Activated effector memory CD4-positive, alpha-beta T cell treated with Interleukin-2 at 50 U/mL for 16 hours (primary cell): ENCODE data around the gene NEK1.

Experiments
- DNase-seq: peaks from one replicate; pipeline ENCODE4 v3.0.0-alpha.2; 2020

NEK1 gene

GRCh38 chr4:169611991-169612870 lies at the start of gene NEK1:
TSS of gene NEK1 (minus strand) at chr4:169612583. CDS start at chr4:169602630, 9,953 bp downstream.
- DNase-seq, result peak; percentile 77

GRCh38 chr4:169661761-169662160 lies 49.4 kb upstream of the NEK1 start:
- DNase-seq, result no peak

GRCh38 chr4:169660929-169661328 lies 48.5 kb upstream of the NEK1 start:
- DNase-seq, result no peak

GRCh38 chr4:169659716-169660670 lies 47.6 kb upstream of the NEK1 start:
- peak; percentile 31 for DNase-seq

- DNase-seq, result no peak
These were observed 46.8 kb upstream of the NEK1 start for GRCh38 chr4:169658975-169659715.

GRCh38 chr4:169658196-169658595 lies 45.8 kb upstream of the NEK1 start:
- DNase-seq, result no peak

- DNase-seq, result no peak
These were observed 45.2 kb upstream of the NEK1 start for GRCh38 chr4:169657470-169658107.

- no peak for DNase-seq
These were observed 43.0 kb upstream of the NEK1 start for GRCh38 chr4:169655401-169655800.

GRCh38 chr4:169652535-169652934 lies 40.2 kb upstream of the NEK1 start:
- DNase-seq, result no peak

- no peak for DNase-seq
These were observed 38.0 kb upstream of the NEK1 start for GRCh38 chr4:169650227-169650936.

GRCh38 chr4:169649545-169650226 lies 37.3 kb upstream of the NEK1 start:
- DNase-seq, result no peak

GRCh38 chr4:169645627-169646026 lies 33.2 kb upstream of the NEK1 start:
- no peak for DNase-seq

- DNase-seq, result no peak
These were observed 32.4 kb upstream of the NEK1 start for GRCh38 chr4:169644802-169645201.

GRCh38 chr4:169640261-169640870 lies 28.0 kb upstream of the NEK1 start:
- DNase-seq, result no peak

GRCh38 chr4:169634975-169635374 lies 22.6 kb upstream of the NEK1 start:
- no peak for DNase-seq

- DNase-seq, result no peak
These were observed 20.5 kb upstream of the NEK1 start for GRCh38 chr4:169632896-169633295.

- DNase-seq, result no peak
These were observed 17.7 kb upstream of the NEK1 start for GRCh38 chr4:169630069-169630468.

- DNase-seq, result no peak
These were observed 16.2 kb upstream of the NEK1 start for GRCh38 chr4:169628579-169628978.

- DNase-seq, result no peak
These were observed 14.9 kb upstream of the NEK1 start for GRCh38 chr4:169627307-169627706.
